ENCODE data around the gene MYL3. TPM values are rescaled to one million over a fixed set of nuclear protein-coding genes. Genes with fewer than 3 reads are reported as not detected.

MYL3 gene
- total and polyA plus RNA-seq, 9 donors: 0.63 to 10.8 (median 4.2) TPM

GRCh38 chr3:46899151-46900006 lies 36.1 kb upstream of the MYL3 start:
- Histone ChIP-seq H3K4me3 (no peak overlapping the region), H3K36me3 (no peaks in the 10 kb centered on the region), H3K27me3 (no peaks in the 10 kb centered on the region), H3K27ac (no peak overlapping the region), H3K4me1 (ENCODE audit: insufficient read depth) (peaks cover 2% of the 10 kb centered on the region), H3K9me3 (no peaks in the 10 kb centered on the region)
- 77 to 79% (median 79%) methylated on average over 17 to 22 of the region's 22 CpGs for WGBS, 3 donors
- peak in 1 of 5 donors; percentile 26 for DNase-seq
- TF ChIP-seq CTCF (IDR thresholded peaks at IDR 0.05): no peak
- intact Hi-C loops (cut with DNase I): loop anchor here in 2 of 4 donors (5.0 kb wide), 2 partner anchors 32 to 192 kb away; no protein-coding TSS in a partner anchor

GRCh38 chr3:46898321-46899150 lies 35.3 kb upstream of the MYL3 start:
- H3K4me3 ChIP-seq: no peak overlapping the region
- no peak overlapping the region for H3K27ac ChIP-seq
- 15 to 24% (median 21%) methylated on average over 55 to 71 of the region's 71 CpGs for WGBS, 3 donors
- no peaks in the 10 kb centered on the region for H3K36me3 ChIP-seq
- peak in 1 of 5 donors; percentile 43 for DNase-seq
- intact Hi-C loops (cut with DNase I): loop anchor here in 2 of 4 donors (5.0 kb wide), 1 partner anchor 191 kb away; no protein-coding TSS in a partner anchor
- no peaks in the 10 kb centered on the region for H3K9me3 ChIP-seq
- H3K27me3 ChIP-seq: no peaks in the 10 kb centered on the region
- TF ChIP-seq EP300 (IDR thresholded peaks at IDR 0.05) (no peak), CTCF (IDR thresholded peaks at IDR 0.05) (no peak), POLR2A (IDR thresholded peaks at IDR 0.05) (no peak)
- H3K4me1 ChIP-seq (ENCODE audit: insufficient read depth): peaks cover 2% of the 10 kb centered on the region

- H3K4me3 ChIP-seq: no peak overlapping the region
- H3K9me3 ChIP-seq: no peaks in the 10 kb centered on the region
- H3K27me3 ChIP-seq: no peaks in the 10 kb centered on the region
- WGBS, 3 donors: 53 to 64% (median 62%) methylated on average over 15 of the region's 15 CpGs
- no peak overlapping the region for H3K27ac ChIP-seq
- peaks cover 2% of the 10 kb centered on the region for H3K4me1 ChIP-seq (ENCODE audit: insufficient read depth)
- H3K36me3 ChIP-seq: no peaks in the 10 kb centered on the region
- peak in 1 of 5 donors; percentile 31 for DNase-seq
- no peak for TF ChIP-seq POLR2A (IDR thresholded peaks at IDR 0.05)
- no peak for TF ChIP-seq EP300 (IDR thresholded peaks at IDR 0.05)
- TF ChIP-seq CTCF (IDR thresholded peaks at IDR 0.05): no peak
- intact Hi-C loops (cut with DNase I): loop anchor here in 2 of 4 donors (5.0 kb wide), 1 partner anchor 191 kb away; no protein-coding TSS in a partner anchor
Observed at GRCh38 chr3:46897829-46898320, 34.6 kb upstream of the MYL3 start.

- TF ChIP-seq EP300 (IDR thresholded peaks at IDR 0.05): no peak
- no peak for TF ChIP-seq POLR2A (IDR thresholded peaks at IDR 0.05)
- no peak for TF ChIP-seq CTCF (IDR thresholded peaks at IDR 0.05)
- no peaks in the 10 kb centered on the region for H3K27me3 ChIP-seq
- 88 to 94% (median 90%) methylated on average over 2 of the region's 2 CpGs for WGBS, 3 donors
- intact Hi-C loops (cut with DNase I): loop anchor here in 2 of 4 donors (5.0 kb wide), 1 partner anchor 190 kb away; no protein-coding TSS in a partner anchor
- H3K27ac ChIP-seq: no peak overlapping the region
- peak in 2 of 5 donors; percentile 7 to 28 for DNase-seq
- H3K9me3 ChIP-seq: no peaks in the 10 kb centered on the region
- H3K36me3 ChIP-seq: no peaks in the 10 kb centered on the region
- H3K4me3 ChIP-seq: no peak overlapping the region
- peaks cover 7% of the 10 kb centered on the region for H3K4me1 ChIP-seq (ENCODE audit: insufficient read depth)
Observed at GRCh38 chr3:46897031-46897430, 33.8 kb upstream of the MYL3 start.
